ENCODE results near the gene TSPAN14. TPM values are rescaled to one million over a fixed set of nuclear protein-coding genes. Genes with fewer than 3 reads are reported as not detected.

Gene TSPAN14
- total and polyA plus RNA-seq, 2 of the 13 experiments (the other 11 are each of a cell fraction or from before 2014, with no cell fraction given): 24.1 to 80.6 TPM

DNA sequence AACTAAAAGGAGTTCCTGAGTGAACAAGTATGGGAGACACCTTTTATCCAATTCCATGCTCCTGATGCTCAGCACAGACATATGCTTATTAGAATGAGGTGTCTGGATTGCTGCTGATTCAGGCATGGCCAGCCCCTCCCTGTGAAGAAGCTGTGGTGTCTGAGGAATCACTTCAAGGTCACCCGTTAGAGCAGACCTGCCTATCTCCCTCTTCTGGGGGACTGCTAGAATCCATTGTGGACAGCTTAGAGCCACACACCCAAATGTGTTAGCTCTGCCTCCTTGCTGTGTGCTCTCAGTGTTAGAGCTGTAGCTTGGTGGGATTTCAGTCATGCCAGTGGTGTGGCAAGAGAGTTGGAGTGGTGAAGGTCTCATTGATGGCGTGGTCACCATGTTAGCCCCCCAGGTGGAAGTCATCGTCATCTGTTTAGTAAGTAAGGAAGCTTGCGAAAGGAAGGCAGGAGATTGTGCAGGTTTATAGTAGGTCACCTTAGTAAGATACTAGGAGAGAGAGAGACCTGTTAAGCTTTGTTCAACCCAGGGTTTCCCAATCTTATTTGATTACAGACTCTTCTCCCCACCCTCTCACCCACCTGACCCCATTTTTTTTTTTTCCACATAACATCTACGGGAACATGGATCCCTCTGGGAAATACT lies 32.9 kb upstream of the TSPAN14 start:
- intact Hi-C loops (cut with micrococcal nuclease; ENCODE audit: unreplicated experiment) (no loop called here), in situ Hi-C loops (cut with HindIII; ENCODE audit: extremely low pct_ligation_motif_present, low pct_unique_long_range_greater_than_20kb) (no loop called here)
- CTCF ChIA-PET (ENCODE audit: low intra/inter-chr PET ratio, low total read pairs): no interaction called here
- Histone ChIP-seq H3K9ac (ENCODE audit: insufficient read depth, low read depth, low read length) (no peak overlapping the region), H3K27ac (ENCODE audit: extremely low read length, insufficient read depth, low read length) (peak overlapping the region; percentile 21), H3K36me3 (replicated peaks in 1 of 2; ENCODE audit: control insufficient read depth in 1 of 2, insufficient read depth in 2 of 2, low read length in 2 of 2) (peaks cover 25 to 53% of the 10 kb centered on the region in 2 experiments), H4K20me1 (ENCODE audit: insufficient read depth, low read length) (no peaks in the 10 kb centered on the region), H3K4me2 (ENCODE audit: low read depth, low read length) (no peak overlapping the region), H3K27me3 (ENCODE audit: control insufficient read depth in 1 of 2, insufficient read depth in 2 of 2, low read length in 2 of 2) (no peaks in the 10 kb centered on the region), H3K9me3 (ENCODE audit: low read length) (no peaks in the 10 kb centered on the region), H3K79me2 (ENCODE audit: insufficient read depth, low read length) (peaks cover 30% of the 10 kb centered on the region), H2AFZ (ENCODE audit: low read length) (no peak overlapping the region), H3K4me1 (ENCODE audit: insufficient read depth, low read length) (peaks cover 24% of the 10 kb centered on the region), H3K4me3 (replicated peaks in 1 of 3; ENCODE audit: insufficient read depth in 1 of 3, low read depth in 2 of 3, low read length in 3 of 3) (no peak overlapping the region)
- DNase-seq (ENCODE audit: low spot score) (no peak), FAIRE-seq (no peak), ATAC-seq (peak; percentile 39; the same call in 2 of the 3 replicates)
- WGBS (ENCODE audit: low lambda C conversion rate): 89% methylated on average over 4 of the region's 5 CpGs
- no TSS peak for BruUV-seq (replicated peaks)
- POLR2A ChIA-PET: interaction anchor here (1.0 to 6.1 kb wide), 2 partner anchors 10 to 14 kb away, joined by 4 to 35 read pairs; partner anchors contain the start of gene PRXL2A
- TF ChIP-seq MIER2 (CRISPR knock-in tag; IDR thresholded peaks at IDR 0.05) (no peak), ZNF337 (CRISPR knock-in tag; IDR thresholded peaks at IDR 0.05; ENCODE audit: borderline replicate concordance, low read depth) (no peak), ZNF235 (CRISPR knock-in tag; IDR thresholded peaks at IDR 0.05; ENCODE audit: borderline replicate concordance) (no peak)
- TF ChIP-seq, protein P1, sequence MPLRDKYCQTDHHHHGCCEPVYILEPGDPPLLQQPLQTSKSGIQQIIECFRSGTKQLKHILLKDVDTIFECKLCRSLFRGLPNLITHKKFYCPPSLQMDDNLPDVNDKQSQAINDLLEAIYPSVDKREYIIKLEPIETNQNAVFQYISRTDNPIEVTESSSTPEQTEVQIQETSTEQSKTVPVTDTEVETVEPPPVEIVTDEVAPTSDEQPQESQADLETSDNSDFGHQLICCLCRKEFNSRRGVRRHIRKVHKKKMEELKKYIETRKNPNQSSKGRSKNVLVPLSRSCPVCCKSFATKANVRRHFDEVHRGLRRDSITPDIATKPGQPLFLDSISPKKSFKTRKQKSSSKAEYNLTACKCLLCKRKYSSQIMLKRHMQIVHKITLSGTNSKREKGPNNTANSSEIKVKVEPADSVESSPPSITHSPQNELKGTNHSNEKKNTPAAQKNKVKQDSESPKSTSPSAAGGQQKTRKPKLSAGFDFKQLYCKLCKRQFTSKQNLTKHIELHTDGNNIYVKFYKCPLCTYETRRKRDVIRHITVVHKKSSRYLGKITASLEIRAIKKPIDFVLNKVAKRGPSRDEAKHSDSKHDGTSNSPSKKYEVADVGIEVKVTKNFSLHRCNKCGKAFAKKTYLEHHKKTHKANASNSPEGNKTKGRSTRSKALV (CRISPR knock-in tag; IDR thresholded peaks at IDR 0.05): no peak
